GM18951 (cell line): Measurements from ENCODE around the gene CEP85L.
"Not testable (repeated sequence)": the region's sequence is repeated elsewhere in the genome, so short reads cannot be mapped to it uniquely, and the experiment has no call there.

ENCODE experiments used
- POLR2A ChIP-seq: IDR thresholded peaks from 4 replicates; pipeline ENCODE4 v1.6.1; 2011; ENCODE audit warnings: mild to moderate bottlenecking; ENCODE audit not compliant: insufficient read length, insufficient read depth; ENCODE audit errors: extremely low read depth
- in situ Hi-C: fragments of 300-500 bp; cut with MboI; formaldehyde crosslinking; loops from one replicate; pipeline ENCODE4 v1.12.0; 2022; ENCODE audit warnings: low sequenced_read_pairs, mixed read lengths, inconsistent platforms; ENCODE audit not compliant: unreplicated experiment

CEP85L gene

DNA sequence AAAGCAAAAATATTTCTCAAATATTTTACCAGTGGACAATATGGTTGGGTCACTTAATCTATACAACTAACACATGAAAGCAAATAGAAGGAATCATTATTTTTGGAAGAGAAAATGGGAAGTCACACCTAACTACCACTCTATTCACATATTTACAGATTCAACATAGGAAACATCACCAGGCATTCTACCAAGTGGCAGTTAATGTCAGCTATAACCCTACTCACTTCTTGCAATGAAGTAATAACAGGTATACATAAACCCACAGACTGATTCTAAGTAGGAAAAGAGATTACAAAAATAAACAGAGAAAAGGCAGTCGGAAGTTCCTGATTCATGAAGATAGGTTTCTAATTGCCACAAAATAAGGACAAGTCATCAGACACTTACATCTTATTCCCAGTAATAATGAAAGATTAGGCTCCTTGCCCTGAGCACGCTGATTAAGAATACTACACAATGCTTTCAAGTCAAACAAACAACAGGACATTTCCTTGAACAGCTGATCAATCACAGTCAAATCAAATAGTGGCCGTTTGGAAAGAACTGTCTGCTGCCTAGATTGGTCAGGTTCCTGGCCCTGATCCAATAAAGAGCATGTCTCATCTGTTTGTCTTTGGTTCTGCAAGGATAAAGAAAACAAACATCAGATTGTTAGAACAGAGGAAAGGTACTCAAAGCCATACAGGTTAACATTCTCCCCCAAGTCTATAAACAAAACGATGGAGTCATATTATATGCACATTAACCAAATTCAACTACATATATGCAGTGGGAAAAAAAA lies 182.5 kb downstream of the CEP85L start:
- in situ Hi-C loops, result no loop called here
- no peak for TF ChIP-seq POLR2A

DNA sequence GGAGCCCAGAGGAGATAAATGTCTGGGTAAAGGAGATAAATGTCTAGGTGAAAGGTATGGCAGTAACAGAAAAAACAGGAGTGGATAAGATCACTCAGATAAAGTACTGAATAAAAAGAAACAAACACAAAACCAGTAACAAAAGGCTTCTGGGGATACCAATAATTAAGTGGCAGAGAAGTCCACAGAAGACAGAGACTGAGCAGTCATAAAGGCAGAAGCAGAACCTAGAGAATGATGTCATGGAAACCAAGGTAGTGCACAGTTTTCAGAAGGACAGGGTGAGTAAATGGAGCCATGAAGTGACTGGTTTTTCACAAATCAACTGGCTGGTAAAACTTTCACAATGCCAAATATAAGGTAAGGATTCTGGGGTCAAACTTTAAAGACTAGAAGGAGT lies 184.2 kb downstream of the CEP85L start:
- no peak for TF ChIP-seq POLR2A
- in situ Hi-C loops, result no loop called here

DNA sequence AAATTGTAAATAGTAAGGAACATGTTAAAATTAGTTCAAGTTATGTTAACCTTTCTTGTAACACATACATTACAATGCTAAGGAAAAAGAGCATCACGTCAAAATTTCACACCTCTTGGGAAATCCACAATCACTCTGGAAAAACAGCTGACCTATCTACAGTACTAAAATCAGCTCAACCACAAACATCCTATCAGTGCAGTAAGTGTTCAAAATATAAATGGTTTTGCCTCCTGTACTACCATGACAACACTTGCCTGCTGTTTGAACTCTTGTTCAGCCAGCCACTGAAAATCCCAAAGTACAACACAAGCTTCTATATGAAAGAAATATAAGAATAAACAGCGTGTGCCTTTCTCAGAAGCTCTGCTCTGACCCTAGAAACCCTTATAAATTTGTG lies 186.8 kb downstream of the CEP85L start:
- TF ChIP-seq POLR2A, result no peak

DNA sequence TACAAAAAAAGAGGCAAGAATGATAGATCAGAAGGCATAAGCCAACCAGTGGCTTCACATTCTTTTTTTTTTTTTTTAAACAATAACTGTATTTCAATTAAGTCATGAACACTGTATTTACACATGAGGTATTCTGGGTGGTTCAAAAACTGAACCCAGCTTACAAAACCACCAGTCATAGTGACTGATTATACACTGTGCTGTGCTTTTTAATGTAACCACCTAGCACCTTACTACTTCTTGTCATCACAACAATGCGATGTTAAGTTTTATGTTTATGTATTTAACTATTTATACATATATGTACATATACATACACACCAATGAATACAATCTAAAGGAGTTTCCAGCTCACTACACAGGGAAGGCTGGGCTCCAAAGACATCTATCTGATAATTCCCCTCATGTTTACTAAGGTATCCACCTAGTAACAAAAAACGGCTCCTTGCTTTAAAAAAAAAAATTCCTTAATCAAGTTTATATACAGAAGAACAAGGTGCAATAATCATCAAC lies 190.4 kb downstream of the CEP85L start:
- in situ Hi-C loops, result no loop called here
- no peak for TF ChIP-seq POLR2A

More for the DNA sequence above, 186.8 kb downstream of the CEP85L start:
- in situ Hi-C loops, result no loop called here

DNA sequence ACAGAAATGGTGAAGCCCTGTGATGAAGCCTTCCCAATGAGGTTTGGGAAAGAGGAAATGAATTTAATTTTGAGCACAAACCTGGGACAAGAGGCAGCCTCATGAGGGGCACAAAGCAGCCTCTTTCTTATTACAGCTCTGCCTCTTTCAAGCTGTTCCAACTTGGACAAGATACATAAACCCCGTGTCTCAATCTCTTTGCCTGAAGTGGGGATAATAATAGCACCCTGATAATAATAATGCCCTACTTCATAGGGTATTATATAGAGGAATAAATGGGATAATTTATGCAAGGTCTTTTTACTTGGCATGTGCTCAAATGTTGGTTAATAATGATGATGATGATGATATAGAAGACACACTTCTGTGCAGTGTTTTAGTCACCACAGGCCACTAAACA lies 194.4 kb downstream of the CEP85L start:
- TF ChIP-seq POLR2A, result no peak
- in situ Hi-C loops, result no loop called here

DNA sequence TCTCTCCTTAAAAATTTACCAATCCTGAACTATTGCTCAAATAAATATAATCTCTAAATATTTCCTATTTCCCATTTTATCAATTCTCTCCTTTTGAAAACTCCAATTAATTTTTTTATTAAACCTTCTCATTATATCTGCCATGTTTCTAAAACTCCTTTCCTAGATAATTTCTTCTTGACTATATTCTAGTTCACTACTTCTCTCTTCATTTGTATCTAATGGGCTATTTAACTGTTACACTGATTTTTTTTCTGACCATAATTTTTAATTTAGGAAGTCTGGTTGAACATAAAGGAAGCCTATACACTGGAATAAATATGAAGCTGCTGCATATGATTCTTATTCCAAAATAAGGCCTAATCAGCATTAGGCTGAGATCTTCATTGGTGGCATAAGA lies 199.6 kb downstream of the CEP85L start:
- in situ Hi-C loops, result no loop called here
- TF ChIP-seq POLR2A, result no peak

DNA sequence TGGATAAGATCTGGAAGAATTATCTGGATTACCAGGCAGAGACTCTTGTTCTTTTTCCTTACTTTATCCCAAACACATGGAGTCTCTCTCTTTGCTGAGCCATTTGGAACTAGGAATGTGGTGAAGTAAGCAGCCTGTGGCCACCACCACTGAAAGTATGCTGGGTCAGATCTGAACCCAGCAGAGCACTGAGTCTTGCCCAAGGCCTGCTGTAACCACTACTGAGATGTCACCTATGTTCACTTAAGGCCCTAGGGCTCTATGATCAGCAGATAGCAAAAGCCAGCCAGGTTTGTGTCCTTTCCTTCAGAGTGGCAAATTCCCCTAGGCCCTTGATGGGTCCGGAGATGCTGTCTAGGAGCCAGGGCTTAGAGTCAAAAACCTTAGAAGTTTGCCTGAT lies 206.6 kb downstream of the CEP85L start:
- in situ Hi-C loops, result no loop called here
- TF ChIP-seq POLR2A, result no peak

DNA sequence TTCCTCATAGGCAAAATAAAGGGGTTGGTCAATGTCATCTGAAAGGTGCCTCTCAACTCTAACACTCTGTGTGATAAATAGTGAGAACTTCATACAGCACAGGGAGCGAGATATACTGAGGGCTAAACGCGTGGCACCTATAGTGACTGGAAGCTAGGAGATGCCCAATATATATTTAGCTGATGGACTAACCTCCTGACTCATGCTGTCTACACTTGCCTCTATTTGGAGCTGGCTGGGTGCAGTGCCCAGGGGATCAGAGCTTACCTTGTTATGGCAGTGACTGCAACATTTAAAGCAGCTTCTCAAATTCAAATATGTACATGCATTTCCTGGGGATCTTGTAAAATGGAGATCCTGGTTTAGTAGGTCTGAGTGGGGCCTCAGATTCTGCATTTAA lies 214.9 kb downstream of the CEP85L start:
- no peak for TF ChIP-seq POLR2A
- in situ Hi-C loops, result no loop called here

DNA sequence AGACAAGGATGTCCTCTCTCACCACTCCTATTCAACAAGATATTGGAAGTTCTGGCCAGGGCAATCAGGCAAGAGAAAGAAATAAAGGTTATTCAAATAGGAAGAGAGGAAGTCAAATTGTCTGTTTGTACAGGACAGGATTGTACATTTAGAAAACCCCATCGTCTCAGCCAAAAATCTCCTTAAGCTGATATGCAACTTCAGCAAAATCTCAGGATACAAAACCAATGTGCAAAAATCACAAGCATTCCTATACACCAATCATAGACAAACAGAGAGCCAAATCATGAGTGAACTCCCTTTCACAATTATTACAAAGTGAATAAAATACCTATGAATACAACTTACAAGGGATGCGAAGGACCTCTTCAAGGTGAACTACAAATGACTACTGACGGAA lies 217.2 kb downstream of the CEP85L start:
- in situ Hi-C loops, result not testable (repeated sequence)

DNA sequence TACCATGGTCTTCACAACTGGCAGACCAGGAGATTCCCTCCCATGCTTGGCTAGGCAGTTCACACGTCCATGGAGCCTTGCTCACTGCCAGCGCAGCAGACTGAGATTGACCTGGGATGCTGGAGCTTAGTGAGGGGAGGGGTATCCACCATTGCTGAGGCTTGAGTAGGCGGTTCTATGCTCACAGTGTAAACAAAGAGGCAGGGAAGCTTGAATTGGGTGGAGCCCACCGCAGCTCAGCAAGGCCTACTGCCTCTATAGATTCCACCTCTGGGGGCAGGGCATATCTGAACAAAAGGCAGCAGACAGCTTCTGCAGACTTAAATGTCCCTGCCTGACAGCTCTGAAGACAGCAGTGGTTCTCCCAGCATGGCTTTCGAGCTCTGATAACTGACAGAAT lies 230.1 kb downstream of the CEP85L start:
- in situ Hi-C loops, result not testable (repeated sequence)

DNA sequence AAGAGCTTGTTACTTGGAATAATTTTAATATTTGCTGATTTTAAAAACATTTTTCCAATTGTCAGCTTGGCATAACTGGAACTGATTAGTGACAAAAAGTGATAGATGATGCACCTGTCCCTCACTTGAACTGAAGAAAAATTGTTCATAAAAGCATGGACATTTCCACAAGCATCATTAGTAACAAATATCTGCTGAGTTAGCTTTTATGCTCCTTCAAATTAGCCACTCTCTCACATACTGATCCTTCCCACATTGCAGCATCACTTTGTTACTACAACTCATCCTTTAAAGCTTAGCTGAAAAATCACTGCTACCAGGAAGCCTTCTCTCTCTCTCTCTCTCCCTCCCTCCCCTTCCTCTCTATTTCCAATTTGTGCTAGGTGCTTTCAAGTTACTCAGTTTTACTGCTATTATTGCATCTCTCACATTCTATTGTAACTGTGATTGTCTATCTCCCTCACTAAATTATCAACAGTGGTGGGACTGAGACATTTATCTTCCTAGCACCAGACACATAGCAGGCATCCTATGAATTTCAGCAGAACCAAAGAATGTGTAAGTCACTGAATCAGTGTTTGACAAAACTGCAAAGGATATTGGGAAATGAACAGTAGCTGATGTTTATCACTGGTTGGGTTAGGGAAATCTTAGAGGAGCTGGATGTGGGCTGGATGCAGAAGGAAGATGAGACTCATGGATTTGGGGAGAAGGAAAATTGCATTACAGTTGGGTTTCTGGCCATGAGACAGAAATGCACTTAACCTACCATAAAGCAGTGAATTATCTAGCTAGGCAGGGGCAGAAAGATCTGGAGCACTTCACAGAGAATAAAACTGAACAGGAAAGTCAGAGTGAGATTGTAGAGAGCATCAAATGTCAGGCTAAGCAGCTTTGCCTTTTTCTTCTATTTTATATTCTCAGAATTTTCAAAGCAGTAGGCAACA lies 231.7 kb downstream of the CEP85L start:
- TF ChIP-seq POLR2A, result no peak
- in situ Hi-C loops, result no loop called here
